ENCODE measurements around the gene BCL2L11. TPM values are rescaled to one million over a fixed set of nuclear protein-coding genes. Genes with fewer than 3 reads are reported as not detected.
"Not testable (repeated sequence)": the region's sequence is repeated elsewhere in the genome, so short reads cannot be mapped to it uniquely, and the experiment has no call there.

Gene BCL2L11
- total RNA-seq = 13.8 TPM

GRCh38 chr2:111120253-111121027, at the start of gene BCL2L11:
Gene BCL2L11 (plus strand): TSS chr2:111120914. CDS start chr2:111123746, 2,832 bp downstream.
- intact Hi-C loops (cut with DNase I) = no loop called here
- ATAC-seq = peak; percentile 83
- DNase-seq (ENCODE audit: low spot score) = peak; percentile 93

DNA sequence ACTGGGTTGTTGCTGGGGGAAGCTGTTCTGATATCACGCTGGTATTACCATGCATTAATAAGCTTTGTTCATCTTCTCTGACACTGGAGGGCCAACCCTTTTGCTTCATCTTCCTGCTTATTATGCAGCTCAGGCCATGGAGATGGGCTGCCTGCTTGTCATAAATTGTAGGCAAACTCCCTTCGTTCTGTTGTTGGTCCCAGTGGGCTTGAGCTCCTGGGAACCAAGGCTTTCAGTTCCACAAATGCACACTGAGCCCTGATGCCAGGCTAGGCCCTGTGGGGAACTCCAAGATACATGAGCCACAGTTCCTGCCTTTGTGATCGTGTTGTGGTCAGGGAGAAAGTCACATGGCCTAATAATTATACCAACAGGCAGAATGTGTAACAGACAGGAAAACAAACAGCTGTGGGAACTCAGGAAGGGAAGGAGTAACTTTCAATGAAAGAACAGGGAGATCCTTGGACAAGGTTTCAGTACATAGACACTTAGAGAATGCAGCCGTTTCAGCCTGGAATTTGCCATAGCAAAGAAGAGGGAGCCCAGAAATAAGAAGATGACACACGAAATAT, 49.0 kb upstream of the BCL2L11 start:
- peak; percentile 17 for ATAC-seq
- intact Hi-C loops (cut with DNase I) = no loop called here
- no peak for DNase-seq (ENCODE audit: low spot score)

- ATAC-seq = no peak
- intact Hi-C loops (cut with DNase I) = no loop called here
- no peak for DNase-seq (ENCODE audit: low spot score)
Measured at GRCh38 chr2:111072220-111072871, 48.4 kb upstream of the BCL2L11 start.

GRCh38 chr2:111082659-111083058, 38.1 kb upstream of the BCL2L11 start:
- intact Hi-C loops (cut with DNase I); DNase-seq (ENCODE audit: low spot score); ATAC-seq: not testable (repeated sequence)

- intact Hi-C loops (cut with DNase I) = no loop called here
- DNase-seq (ENCODE audit: low spot score) = no peak
- ATAC-seq = no peak
Measured at GRCh38 chr2:111091811-111092211, 28.9 kb upstream of the BCL2L11 start.

DNA sequence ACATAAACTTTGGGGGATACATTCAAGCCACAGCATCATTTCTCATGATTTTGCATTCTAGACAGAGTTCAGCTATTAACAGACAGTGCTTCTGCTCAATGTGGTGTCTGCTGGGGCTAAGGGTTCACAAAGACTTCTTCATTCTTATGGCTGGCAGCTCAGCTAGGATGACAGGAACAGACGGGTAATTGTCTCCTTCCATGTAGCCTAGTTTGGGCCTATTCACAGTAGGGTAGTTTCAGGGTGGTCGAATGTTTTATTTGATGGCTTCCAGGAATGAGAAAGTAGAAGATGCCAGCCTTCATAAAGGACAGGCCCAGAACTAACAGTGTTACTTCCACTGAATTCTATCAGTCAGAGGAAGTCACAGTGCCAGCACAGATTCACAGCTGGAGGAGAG, 26.0 kb upstream of the BCL2L11 start:
- no peak for ATAC-seq
- intact Hi-C loops (cut with DNase I) = no loop called here

DNA sequence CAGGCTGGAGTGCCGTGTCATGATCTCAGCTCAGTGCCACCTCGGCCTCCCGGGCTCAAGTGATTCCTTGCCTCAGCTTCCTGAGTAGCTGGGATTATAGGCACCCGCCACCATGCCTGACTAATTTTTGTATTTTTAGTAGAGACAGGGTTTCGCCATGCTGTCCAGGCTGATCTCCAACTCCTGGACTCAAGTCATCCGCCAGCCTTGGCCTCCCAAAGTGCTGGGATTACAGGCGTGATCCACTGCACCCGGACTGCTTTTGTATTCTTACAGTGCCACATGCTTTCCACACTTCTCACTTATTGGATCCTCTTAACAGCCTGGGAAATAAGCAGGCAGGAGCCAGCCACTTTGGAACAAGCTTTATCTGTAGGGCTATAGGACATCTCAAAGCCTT, 25.3 kb upstream of the BCL2L11 start:
- intact Hi-C loops (cut with DNase I) = no loop called here
- DNase-seq (ENCODE audit: low spot score) = no peak
- no peak for ATAC-seq

More for the DNA sequence above, 26.0 kb upstream of the BCL2L11 start:
- no peak for DNase-seq (ENCODE audit: low spot score)

GRCh38 chr2:111099402-111099801, 21.3 kb upstream of the BCL2L11 start:
- intact Hi-C loops (cut with DNase I) = no loop called here

GRCh38 chr2:111100087-111100764, 20.5 kb upstream of the BCL2L11 start:
- intact Hi-C loops (cut with DNase I) = no loop called here
- DNase-seq (ENCODE audit: low spot score) (no peak), ATAC-seq (no peak)

More at GRCh38 chr2:111099402-111099801, 21.3 kb upstream of the BCL2L11 start:
- no peak for ATAC-seq
- DNase-seq (ENCODE audit: low spot score) = no peak

DNA sequence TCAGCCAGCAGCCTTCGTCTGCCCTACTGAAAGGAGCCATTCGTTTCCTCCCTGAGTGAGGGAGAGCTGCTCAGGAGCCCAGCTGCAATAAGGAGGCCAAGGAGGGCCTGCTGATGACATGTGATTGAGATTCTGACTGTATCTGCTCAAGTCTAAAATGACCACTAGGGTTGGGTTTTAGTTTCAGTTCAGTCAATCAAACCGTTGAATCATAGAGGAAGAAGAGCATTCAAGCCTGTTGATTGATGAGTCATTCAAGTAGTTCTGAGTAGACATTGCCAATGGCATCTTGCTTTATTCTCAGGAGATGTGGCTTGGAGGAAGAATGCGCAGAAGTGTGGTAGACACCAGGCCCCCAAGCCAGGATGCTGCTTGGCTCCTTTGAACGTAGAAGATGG, 19.9 kb upstream of the BCL2L11 start:
- ATAC-seq (no peak), DNase-seq (ENCODE audit: low spot score) (no peak)
- intact Hi-C loops (cut with DNase I) = no loop called here

GRCh38 chr2:111101592-111101991, 19.1 kb upstream of the BCL2L11 start:
- DNase-seq (ENCODE audit: low spot score) = no peak
- ATAC-seq = no peak
- intact Hi-C loops (cut with DNase I) = no loop called here

- ATAC-seq (no peak), DNase-seq (ENCODE audit: low spot score) (no peak)
- intact Hi-C loops (cut with DNase I) = no loop called here
Measured at GRCh38 chr2:111102216-111102615, 18.5 kb upstream of the BCL2L11 start.

DNA sequence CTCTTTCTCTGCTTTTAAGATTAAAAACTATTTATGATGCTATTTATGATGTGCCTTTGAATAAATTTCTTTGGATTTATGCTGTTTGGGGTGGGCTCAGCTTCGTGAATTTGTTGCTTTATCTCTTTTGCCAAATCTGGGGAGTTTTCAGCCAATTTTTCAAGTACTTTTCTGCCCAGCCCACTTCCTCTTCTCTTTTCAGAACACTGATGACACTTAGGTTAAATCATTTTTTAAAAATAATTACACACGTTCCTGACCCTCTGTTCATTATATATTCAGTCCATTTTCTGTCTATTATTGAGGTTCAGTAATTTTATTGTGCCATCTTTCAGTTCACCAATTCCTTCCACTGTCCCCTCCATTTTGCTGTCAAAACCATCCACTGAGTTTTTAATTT, 14.8 kb upstream of the BCL2L11 start:
- DNase-seq (ENCODE audit: low spot score) (no peak), ATAC-seq (no peak)
- intact Hi-C loops (cut with DNase I) = no loop called here

DNA sequence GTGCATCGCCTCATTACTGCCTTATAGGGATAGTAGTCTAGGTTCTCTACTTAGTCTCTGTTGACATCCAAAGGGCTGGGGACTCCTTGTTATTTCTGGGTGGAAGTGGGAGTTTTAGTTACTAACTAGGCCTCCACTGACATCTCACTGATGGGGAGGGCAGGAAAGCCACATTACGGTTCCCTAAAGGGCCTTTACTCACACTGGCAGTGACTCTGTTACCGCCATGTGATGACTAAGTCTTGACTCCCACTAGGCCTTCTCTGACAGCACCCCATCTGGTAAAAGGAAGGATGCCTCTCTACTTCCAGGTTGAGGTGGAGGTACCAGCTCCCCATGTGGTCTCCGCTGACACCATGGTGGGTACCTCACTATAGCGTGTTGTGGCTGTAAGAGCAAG, 14.0 kb upstream of the BCL2L11 start:
- intact Hi-C loops (cut with DNase I) = no loop called here
- ATAC-seq (no peak), DNase-seq (ENCODE audit: low spot score) (no peak)

GRCh38 chr2:111108745-111109271, 11.9 kb upstream of the BCL2L11 start:
- DNase-seq (ENCODE audit: low spot score) = no peak
- ATAC-seq = no peak
- intact Hi-C loops (cut with DNase I) = no loop called here

GRCh38 chr2:111111101-111111755, 9.5 kb upstream of the BCL2L11 start:
- ATAC-seq (no peak), DNase-seq (ENCODE audit: low spot score) (no peak)
- intact Hi-C loops (cut with DNase I) = no loop called here

GRCh38 chr2:111113838-111114237, 6.9 kb upstream of the BCL2L11 start:
- DNase-seq (ENCODE audit: low spot score) (no peak), ATAC-seq (no peak)
- intact Hi-C loops (cut with DNase I) = no loop called here

DNA sequence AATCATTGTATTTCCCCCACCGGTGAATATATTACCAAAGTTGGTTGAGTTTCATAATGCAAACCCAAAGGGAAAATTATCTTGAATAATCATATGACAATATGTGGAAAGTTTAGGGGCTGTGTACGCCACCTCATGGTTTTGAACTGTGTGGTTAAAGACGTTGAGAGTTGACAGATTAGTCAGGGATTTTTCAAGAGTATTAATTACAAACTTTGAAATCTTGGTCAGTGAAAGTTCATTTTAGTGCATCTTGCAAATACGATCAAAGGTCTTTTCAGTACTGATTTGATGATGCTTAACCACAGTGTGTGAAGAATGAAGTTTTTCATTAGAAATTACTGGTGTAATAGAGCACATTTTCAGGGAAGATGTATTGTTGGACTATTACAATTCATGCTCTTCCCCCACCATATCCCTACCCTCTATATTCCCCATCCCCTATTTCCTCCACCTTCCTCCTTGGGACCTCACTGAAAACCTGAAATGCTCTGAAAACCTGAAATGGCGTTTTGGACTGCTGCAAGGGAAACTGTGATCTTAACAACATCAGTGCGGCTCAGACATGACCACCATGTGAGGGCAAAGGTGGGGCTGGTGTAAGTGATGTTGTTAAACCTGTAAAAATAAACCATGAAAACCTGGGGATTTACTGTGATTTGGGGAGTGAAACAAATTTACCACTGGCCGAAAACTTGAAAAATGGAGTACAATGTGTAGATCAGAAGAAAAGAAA, 4.5 kb upstream of the BCL2L11 start:
- intact Hi-C loops (cut with DNase I) = no loop called here
- no peak for DNase-seq (ENCODE audit: low spot score)
- ATAC-seq = no peak

All from sciatic nerve (tissue), 2 donors.